CMK (cell line): ENCODE measurements around the gene RPS15A.
"Not testable (repeated sequence)": the region's sequence is repeated elsewhere in the genome, so short reads cannot be mapped to it uniquely, and the experiment has no call there.

Source experiments
- DNase-seq: peaks from one replicate; pipeline ENCODE4 v3.0.0-alpha.2; 2010; ENCODE audit warnings: low read depth

The RPS15A gene

DNA sequence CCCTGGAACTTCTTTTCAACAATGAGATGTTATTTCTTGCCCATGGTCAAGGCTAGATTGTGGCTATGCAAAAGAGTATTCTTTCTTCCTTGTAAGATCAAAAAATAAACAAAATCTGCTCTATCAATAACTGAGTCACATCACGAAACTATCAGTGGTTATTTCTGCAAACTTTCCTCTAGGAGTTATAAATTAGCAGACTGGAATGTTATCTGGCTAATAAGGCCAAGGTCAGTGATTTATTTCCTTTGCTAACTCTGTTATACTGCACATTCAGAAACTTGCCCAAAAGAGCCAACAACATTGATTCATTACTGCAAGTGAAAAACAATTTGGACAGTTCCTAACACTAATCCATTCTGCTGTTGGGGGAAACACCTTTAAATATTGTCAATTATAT lies 6.2 kb upstream of the RPS15A start:
- no peak for DNase-seq

DNA sequence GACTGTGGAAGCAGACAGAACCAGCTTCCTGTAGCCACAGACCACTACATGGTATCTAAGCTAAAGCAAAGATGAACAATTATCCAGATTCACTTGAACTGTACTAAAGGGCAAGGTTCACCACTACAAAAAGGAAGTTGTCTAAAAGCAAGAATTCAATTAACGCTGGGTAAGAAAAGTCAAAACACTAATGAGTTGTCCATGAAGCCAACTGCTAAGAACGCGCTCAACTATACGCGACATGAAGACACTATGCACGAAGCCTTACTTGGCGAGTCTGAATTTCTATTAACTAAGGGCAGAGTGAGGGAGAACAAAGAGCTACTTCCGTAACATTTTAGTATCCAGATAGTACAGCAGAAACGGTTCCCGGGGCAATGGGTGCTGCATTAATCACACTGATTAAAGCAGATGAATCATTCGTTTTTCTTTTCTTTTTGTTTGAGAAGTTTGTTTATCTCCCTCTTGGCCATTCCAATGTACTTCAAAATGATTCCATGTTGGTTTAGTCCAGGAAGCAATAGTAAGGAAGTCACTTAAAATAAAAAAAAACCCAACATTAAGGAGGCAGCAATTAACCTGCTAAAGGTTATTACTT lies 2.8 kb upstream of the RPS15A start:
- no peak for DNase-seq

DNA sequence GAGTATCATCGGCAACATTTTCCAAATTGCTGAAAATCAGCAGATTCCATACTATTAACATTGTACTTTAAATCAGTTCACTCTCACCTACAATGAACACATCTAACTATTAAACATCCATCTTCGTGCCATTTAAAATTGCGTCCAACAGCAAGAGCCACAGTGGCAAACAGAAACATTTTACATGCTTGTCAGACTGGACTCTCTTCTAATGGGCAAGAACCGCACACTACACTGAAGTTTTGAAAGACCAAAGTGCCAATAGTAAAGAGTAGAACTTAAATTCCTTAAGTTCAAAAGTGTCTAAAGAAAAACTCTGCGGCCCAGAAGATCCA lies 652 bp downstream of the RPS15A start:
- no peak for DNase-seq

DNA sequence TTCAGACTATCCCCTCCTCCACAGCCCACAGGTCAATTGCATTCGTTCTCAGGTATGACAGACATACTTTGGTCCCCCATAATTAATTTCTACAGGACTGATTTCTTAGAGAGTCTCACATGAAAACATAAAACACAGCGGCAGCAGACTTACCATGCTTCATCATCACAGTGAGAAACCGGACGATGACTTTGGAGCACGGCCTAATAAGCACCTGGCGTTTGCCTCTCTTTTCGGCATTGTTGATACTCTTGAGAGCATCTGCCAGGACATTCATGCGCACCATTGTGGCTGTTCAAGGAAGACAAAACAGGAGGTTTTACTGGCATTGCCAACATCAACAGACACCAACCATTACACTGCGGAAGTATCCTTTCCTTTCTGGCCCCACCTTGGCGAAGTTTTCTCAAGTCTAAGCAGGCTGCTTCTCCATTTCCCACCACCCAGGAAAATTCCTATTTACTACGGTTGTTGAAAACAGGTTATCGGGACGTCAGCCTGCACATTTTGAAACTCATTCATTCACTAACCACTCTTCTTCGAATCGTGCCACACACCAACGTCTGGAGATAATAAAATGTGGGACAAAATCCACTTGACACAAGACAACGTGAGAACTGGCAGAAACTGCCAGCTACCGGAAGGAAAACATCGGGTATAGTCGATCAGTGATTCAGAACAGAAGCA lies 1.2 kb downstream of the RPS15A start:
- no peak for DNase-seq

DNA sequence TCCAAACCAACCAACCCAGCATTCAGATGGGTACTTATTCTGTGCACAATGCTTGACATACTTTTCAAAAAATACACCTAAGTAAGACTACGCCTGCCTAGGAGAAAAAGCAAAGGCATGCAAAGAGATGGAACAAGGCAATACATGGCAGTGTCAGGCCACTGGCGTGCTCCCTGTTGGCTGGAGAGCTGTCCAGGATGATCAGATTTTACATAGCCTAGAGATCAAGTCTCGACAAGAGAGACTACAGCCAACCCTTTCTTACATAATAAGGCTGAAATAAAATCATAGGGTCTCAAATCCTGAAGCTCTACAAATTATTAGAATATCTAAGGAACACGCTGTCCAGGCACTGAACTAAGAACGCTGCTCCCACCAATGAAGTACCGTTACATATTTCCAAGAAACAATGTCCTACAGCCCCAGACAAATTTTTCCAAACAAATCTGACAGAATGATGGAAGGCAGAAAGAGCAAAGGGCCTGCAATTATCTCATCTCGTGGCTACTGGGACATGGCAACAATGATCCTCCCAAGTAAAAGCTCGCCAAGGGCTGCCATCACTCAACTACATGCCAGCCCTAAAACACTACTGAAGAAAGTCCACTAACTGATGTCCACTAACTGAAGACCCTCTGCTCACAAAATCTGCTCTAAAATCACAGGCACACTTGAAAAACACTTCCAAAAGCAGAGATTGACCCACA lies 5.1 kb downstream of the RPS15A start:
- no peak for DNase-seq

DNA sequence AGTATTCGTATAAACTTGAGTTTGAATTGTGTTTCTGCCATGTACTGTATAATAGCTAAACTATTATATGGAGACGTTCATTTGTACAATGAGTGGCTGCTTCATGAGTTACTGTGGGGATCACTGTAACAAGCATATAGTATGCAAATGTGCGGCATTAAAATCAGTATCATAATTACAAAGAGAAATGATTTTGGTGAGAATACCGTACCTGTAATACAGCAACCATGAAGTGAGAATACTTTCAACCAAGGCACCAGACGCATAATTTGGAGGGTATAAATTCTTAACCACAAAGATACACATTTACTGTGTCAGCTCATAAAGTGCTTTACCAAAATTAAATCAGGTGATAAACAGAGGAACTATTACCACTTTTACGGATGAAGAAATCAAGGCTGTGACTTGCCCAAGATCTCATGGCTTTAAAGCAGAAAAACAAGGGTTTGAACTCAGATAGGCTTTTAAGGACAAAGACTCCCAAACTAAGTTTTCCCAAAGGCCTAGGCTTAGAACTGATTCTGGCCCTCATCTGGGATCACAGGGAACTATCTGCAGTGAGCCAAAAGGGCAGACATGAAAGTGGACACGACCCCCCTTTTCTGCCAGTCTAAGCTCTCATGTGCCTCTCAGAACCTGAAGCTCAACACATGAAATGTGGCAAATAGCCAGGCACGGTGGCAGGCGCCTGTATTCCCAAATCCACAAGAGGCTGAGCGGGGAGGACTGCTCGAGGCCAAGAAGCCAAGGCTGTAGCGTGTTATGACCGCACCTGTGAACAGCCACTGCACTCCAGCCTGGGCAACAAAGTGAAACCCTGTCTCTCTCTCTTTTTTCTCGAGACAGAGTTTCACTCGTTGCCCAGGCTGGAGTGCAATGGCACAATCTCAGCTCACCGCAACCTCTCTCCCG lies 6.4 kb downstream of the RPS15A start:
- no peak for DNase-seq

DNA sequence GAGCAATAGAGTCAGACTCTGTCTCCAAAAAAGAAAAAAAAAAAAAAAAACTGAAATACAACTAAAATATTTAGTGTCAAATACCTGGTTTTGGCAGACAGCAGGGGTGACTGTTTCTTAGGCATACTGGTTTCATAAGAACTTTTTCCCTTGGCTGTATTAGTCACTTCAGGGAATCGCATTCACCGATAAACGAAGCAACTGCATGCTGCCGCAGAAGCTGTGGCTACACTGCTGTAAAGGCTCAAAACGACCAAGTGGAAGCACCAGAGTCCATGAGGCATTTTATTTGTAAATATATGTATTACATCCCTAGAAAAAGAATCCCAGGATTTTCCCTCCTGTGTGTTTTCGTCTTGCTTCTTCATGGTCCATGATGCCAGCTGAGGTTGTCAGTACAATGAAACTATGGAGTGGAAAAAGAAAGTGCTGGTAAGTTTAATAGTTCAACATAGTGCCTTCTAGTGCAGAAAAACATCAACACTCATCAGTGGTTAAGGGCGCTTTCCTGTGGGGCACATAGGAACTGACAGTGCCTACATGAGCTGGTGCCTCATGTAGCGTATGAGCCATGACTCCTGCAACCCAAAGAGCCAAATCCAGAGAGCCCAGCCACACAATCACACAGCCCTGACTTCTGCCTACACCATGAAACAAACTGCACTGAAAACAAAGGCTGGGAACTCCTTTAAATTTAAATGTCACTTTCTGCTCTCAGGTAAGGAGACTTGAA lies 7.3 kb downstream of the RPS15A start:
- no peak for DNase-seq

DNA sequence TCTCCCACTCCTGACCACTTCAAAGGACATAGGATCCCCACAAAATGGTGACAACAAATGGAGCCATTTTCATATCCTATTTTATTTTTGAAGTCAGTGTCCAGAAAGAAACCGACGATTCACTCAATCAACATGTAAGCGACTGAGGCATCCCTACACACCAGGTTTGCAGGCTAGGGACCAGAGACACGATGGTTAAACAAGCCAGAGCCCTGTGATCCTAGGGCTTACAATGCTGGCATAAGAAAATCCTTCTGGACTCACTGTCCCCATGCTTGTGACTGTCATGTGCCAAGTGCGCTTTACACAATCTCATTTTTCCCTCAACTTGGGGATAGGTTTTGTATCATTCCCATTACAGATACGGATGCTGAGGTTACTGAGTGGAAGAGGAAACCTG lies 8.9 kb downstream of the RPS15A start:
- not testable (repeated sequence) for DNase-seq

DNA sequence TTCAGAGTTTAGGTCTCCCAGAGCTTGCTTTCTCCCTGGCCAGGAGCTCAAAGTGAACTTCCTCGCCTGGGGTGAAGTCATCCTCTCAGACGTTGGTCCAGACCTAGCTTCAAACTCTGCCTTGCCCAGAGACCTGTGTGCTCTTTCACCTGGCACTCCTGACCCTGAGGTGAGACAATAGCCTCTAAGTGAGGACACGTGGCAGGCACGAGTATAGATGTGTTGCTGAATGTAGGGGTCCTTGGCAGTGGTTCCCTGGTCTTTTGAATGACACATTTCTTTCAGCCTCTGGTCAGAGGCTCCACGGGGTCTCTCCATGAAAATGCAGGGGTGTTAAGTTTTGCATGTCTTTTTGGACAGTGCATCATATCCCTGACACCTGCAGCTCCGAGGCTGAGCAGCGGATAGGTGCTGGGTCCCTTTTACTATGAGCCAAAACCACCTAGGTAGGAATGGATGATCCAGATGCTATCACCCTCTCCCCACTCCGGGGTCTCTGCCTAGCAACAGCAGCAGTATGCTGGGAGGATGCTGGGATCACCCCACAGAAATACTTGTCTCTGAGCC lies 9.6 kb downstream of the RPS15A start:
- not testable (repeated sequence) for DNase-seq

DNA sequence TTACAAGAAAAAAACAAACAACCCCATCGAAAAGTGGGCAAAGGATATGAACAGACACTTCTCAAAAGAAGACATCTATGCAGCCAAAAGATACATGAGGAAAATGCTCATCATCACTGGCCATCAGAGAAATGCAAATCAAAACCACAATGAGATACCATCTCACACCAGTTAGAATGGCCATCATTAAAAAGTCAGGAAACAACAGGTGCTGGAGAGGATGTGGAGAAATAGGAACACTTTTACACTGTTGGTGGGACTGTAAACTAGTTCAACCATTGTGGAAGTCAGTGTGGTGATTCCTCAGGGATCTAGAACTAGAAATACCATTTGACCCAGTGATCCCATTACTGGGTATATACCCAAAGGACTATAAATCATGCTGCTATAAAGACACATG lies 12.5 kb downstream of the RPS15A start:
- not testable (repeated sequence) for DNase-seq

DNA sequence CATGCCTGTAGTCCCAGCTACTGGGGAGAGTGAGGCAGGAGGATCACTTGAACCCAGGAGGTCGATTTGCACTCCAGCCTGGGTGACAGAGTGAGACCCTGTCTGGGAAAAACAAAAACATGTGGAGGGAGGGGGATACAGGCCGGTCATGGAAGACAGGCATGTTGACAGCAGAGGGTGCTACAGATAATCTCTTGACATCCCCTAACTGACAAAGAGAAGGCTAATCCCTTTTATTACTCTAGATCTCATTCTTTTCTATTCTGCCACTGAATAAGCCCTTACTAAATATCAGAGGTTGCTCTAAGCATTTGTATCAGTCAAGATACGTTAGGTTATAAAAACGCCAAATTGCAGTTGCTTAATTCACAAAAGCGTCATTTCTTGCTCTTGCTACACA lies 13.8 kb downstream of the RPS15A start:
- DNase-seq = not testable (repeated sequence)

DNA sequence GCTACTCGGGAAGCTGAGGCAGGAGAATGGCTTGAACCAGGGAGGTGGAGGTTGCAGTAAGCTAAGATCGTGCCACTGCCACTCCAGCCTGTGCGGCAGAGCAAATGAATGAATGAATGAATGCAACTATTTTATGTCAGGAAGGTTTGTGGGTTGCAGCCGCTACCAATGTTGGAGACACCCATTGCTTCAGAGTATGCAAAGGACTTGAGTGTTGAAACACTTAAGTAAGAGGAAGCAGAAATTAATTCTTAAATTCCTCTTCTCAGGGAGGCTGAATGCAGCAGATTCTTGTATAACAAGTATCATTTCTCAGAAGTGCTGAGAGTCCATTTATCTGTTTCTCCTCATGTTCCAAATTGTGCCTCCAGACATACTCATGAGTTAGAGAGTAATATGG lies 15.5 kb downstream of the RPS15A start:
- not testable (repeated sequence) for DNase-seq

DNA sequence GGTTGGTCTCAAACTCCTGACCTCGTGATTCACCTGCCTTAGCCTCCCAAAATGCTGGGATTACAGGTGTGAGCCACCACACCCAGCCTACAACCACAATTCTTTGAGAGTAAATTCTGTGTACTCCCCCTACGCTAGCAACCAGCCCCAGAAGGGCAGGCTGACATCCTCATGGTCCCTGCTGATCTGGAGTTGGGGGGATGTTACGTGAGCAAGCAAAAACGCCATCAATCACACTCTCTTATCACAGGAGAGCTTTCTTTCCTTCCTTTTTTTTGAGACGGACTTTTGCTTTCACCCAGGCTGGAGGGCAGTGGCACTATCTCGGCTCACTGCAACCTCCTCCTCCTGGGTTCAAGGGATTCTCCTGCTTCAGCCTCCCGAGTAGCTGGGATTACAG lies 18.0 kb downstream of the RPS15A start:
- not testable (repeated sequence) for DNase-seq

DNA sequence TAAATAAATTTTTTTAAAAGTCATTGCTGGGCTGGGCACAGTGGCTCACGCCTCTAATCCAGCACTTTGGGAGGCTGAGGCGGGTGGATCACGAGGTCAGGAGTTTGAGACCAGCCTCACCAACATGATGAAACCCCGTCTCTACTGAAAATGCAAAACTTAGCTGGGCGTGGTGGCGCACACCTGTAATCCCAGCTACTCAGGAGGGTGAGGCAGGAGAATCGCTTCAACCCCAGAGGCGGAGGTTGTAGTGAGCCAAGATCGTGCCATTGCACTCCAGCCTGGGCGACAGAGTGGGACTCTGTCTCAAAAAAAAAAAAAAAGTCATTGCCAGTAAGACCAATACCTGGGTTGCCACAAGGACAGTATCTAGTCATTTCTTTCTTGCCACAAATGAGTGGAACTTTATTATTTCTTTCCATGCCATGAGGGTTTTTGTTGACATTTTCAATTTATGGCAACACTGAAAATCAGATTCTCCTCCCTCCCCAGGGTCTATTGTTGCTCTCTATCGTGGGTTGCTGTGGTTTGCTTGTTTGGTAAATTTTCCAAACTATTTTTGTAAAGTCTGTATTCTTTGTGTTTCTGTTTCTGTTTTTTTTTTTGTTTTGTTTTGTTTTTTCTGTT lies 19.7 kb downstream of the RPS15A start:
- DNase-seq = not testable (repeated sequence)

DNA sequence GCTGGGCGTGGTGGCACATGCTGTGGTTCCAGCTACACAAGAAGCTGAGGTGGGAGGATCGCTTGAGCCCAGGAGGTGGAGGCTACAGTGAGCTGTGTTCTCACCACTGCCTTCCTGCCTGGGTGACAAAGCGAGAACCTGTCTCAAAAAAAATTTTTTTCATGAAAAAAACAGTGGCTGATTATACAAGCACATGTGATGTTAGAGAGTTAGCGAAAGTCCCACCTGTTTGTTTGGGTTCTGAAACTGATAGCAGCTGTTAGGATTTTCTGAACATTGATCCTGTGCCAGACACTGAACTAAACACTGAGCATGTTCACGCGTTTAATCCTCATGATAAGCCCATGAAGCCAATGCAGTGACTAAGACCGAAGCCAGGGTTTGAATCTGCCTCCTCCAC lies 22.9 kb downstream of the RPS15A start:
- DNase-seq = not testable (repeated sequence)

DNA sequence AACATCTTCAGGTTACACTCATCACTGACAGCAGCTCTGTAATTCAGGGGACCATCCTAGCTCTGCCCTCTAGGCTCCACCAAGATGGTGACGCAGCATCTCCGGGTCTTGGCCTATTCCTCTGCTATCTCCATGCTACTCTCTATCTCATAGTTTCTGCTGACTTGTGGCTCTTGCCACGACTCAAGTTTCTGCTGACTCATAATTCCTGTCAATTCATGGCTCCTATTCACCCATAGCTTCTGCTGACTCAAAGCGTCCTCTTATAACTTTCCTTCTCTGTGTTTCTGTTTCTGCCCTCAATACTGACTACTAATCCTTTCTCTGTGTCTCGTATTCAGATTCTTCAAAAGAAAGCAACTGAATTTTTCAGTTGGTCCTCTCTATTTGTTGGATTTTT lies 27.4 kb downstream of the RPS15A start:
- DNase-seq = not testable (repeated sequence)

DNA sequence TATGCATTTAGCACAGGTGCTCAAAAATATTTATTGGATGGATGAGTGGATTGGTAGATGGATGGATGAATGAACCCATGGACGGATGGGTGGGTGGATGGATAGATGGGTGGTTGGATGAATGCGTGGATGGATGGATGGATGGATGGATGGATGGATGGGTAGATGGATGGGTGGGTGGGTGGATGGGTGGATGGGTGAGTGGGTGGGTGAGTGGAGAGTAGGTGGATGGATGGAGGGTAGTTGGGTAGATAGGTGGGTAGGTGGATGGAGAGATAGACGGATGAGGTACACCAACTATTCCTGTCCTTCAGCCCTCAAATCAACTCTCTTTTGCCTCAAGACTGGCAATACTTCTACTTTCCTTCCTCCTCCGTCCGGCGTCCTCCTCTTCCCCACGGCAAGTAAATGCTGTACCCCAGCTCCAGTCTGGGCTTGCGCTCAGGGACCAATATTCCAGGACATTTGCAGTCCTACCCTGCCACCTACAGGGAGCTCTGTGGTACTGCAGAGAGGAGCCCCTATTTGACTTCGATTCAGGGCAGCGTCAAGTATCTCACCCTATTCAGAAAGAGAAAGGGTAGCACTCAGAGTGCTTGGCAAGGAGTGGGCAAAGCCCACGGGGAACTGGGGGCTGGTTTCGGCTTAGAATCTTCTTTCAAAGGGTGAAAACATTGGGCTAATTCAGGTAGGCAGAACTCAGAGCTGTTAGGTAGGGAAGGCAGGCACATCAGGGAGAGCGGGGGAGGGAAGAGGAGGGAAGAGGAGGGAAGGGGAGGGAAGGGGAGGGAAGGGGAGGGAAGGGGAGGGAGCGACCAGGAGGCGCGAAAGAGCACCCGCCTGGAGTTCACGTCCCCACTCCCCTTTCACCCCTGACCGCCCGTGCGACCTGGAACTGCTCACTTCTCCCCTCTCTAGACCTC lies 30.3 kb downstream of the RPS15A start:
- not testable (repeated sequence) for DNase-seq

DNA sequence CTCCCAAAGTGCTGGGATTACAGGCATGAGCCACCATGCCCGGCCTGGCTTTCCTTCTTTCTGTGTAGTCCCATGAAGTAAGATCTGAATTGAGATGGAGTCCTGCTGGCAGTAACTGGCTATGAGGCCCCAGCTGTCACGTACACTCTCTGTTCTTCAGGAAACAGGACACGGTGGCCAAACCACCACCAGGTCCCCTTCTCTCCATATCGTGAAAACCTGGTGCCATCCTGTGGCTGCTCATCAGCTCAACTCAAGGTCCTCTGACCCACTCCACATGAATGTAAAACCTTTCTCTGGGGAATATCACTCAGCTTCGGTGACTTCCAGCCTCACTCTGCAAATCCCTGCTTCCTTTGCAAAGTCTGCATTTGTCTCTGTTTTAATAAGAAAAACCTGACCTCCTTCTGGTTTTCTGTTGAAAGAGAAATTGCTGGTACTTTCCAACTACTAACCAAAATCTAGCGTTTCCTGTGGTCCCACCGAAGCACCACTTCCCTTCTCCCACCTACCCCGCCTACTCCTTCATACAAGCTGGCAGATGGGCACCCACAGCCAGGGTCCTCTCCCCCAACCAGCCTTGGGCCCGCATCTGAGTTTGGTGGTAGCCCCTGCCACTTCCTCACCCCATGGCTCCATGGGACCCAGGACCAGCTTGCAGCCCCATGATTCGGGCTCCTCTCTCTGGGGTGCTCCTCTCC lies 32.0 kb downstream of the RPS15A start:
- DNase-seq = not testable (repeated sequence)

DNA sequence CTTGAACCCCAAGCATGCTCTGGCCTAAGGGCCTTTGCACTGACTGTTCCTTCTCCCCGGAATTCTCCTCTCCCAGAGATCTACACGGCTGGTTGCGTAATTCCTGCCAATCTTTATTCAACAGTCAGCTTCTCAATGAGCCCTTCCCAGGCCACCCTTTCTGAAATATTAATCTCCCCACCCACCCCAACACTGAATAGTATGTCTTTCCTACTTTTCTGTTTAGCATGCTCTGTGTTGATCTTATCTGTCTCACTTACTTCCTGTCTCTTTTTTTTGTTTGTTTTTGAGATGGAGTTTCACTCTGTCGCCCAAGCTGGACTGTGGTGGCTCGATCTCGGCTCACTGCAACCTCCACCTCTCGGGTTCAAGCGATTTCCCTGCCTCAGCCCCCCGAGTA lies 33.5 kb downstream of the RPS15A start:
- not testable (repeated sequence) for DNase-seq
